GM12875 (cell line): Measurements from ENCODE around the gene SH3RF1.

Source experiments
- H3K4me3 ChIP-seq: one replicate; pipeline ENCODE4 v1.5.1; 2011; ENCODE audit warnings: low read depth, low read length, control low read depth
- CTCF ChIP-seq: IDR thresholded peaks from 2 replicates; pipeline ENCODE4 v1.5.1; 2011; ENCODE audit warnings: low read depth, mild to moderate bottlenecking, control low read depth, inconsistent platforms, low read length, moderate library complexity, borderline replicate concordance; ENCODE audit not compliant: insufficient read depth

Gene SH3RF1

DNA sequence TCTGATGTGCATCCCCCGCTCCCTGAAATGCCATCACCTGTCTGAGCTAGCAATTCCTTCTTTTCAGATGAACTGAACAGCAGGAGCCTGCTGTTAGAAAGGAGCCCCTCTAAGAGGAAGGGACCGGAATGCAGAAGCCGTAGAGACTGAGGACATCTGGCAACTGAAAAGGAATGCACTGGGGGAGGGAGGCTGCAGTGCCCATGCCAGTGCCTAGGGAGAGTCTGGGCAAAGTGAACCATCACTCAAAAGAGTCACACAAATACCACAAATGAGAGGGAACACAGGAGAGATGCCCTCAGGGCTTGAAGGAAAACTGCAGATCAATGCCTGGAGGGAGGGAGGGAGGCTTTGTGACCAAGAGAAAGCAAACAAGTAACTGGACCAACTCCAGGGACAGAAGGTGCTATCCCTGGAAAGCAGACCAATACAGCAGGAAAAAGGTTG is 166.8 kb downstream of the SH3RF1 start:
- no peak for TF ChIP-seq CTCF
- H3K4me3 ChIP-seq: no peak overlapping the region

- no peak for TF ChIP-seq CTCF
- no peak overlapping the region for H3K4me3 ChIP-seq
These were observed 168.7 kb downstream of the SH3RF1 start for GRCh38 chr4:169102026-169102425.

DNA sequence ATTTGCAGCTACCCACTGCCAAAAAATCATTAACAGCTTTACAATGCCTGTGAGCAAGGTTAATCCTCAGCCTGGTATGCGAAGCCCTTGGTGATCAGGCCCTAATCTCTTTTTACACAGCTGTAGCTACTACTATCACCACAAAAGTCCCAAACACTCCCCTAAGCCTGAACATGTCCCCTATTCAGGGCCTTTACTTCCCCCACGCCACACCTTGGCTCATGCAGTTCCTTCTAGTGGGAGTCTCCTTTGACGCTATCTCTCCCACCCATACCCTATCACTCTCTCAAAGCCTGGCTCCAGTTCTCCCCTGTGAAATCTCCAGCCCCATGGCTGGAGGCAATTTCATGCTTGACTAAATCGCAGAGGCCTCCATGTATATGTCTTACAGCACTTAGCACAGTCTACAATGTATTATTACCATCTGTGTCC is 170.1 kb downstream of the SH3RF1 start:
- TF ChIP-seq CTCF: no peak
- no peak overlapping the region for H3K4me3 ChIP-seq

DNA sequence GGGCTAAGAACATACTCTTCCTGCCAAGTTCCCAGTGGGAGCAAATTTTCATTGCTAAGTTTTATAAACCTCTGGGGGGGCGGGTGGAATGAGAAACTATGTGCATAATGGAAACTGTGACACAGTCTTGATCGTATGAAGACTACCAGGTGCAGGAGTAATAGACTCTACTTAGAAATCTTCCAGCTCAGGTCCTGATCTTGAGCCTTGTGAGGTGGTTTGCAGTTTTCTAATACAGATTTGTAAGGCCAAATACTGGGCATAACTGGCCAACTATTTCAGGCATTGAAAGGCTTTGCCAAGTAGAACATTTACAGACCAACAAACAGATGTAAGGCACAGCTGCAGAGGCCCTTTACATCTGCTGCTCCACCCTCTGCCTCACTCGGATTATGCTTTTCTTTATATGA is 171.0 kb downstream of the SH3RF1 start:
- TF ChIP-seq CTCF: no peak
- H3K4me3 ChIP-seq: no peak overlapping the region

GRCh38 chr4:169098969-169099690 is 171.6 kb downstream of the SH3RF1 start:
- no peak overlapping the region for H3K4me3 ChIP-seq
- TF ChIP-seq CTCF: no peak

DNA sequence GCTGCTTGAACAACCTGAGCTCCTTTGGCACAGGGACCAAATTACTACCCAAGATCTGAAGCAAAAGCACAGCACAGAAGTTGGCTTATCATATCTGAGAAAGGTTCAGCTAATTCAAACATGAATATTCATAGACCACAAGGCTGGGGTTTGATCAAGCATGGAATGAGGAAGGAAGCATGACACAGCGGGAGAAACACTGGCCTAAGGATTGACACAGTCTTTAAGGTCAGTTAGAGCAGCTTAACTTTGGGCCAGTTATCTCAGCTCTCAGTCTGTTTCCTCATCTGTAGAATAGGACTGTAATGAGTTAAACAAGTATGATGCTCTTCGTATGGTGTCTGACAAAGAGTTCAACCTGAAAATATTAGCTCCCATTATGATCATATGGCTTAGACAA is 172.2 kb downstream of the SH3RF1 start:
- H3K4me3 ChIP-seq: no peak overlapping the region
- no peak for TF ChIP-seq CTCF

- TF ChIP-seq CTCF: no peak
- no peak overlapping the region for H3K4me3 ChIP-seq
These were observed 172.7 kb downstream of the SH3RF1 start for GRCh38 chr4:169098054-169098497.
